HEK293 (cell line): ENCODE measurements around the gene CHMP6.

ENCODE experiments used
- CTCF ChIP-seq: fragments of 450-650 bp; formaldehyde crosslinking; IDR thresholded peaks from 2 replicates; pipeline ENCODE4 v1.5.1; 2016; ENCODE audit warnings: missing biosample characterization, missing genetic modification characterization
- GFI1B ChIP-seq: fragments of 450-650 bp; formaldehyde crosslinking; IDR thresholded peaks from 2 replicates; pipeline ENCODE4 v1.5.1; 2016; ENCODE audit warnings: missing biosample characterization, missing genetic modification characterization
- PRDM1 ChIP-seq: fragments of 450-650 bp; formaldehyde crosslinking; IDR thresholded peaks from 2 replicates; pipeline ENCODE4; 2016; ENCODE audit warnings: missing biosample characterization, missing genetic modification characterization
- ZBTB7A ChIP-seq: fragments of 450-650 bp; formaldehyde crosslinking; IDR thresholded peaks from 2 replicates; pipeline ENCODE4 v1.5.1; 2016; ENCODE audit warnings: low read depth, missing biosample characterization, missing genetic modification characterization
- ZNF324 ChIP-seq: fragments of 450-650 bp; formaldehyde crosslinking; IDR thresholded peaks from 2 replicates; pipeline ENCODE4 v1.5.1; 2016; ENCODE audit warnings: missing biosample characterization, missing genetic modification characterization
- ZNF394 ChIP-seq: fragments of 450-650 bp; formaldehyde crosslinking; IDR thresholded peaks from 2 replicates; pipeline ENCODE4 v1.5.1; 2016; ENCODE audit warnings: missing biosample characterization, missing genetic modification characterization, mild to moderate bottlenecking, moderate library complexity, borderline replicate concordance
- ZNF521 ChIP-seq: fragments of 450-650 bp; formaldehyde crosslinking; IDR thresholded peaks from 2 replicates; pipeline ENCODE4 v1.5.1; 2017; ENCODE audit warnings: missing biosample characterization, mild to moderate bottlenecking, missing genetic modification characterization
- ZNF624 ChIP-seq: fragments of 450-650 bp; formaldehyde crosslinking; IDR thresholded peaks from 2 replicates; pipeline ENCODE4 v1.5.1; 2017; ENCODE audit warnings: missing biosample characterization, missing genetic modification characterization
- ZNF768 ChIP-seq: fragments of 450-650 bp; formaldehyde crosslinking; IDR thresholded peaks from 2 replicates; pipeline ENCODE4 v1.5.1; 2018; ENCODE audit warnings: missing biosample characterization, mild to moderate bottlenecking, missing genetic modification characterization
- ZNF777 ChIP-seq: fragments of 450-650 bp; formaldehyde crosslinking; IDR thresholded peaks from 2 replicates; pipeline ENCODE4 v1.5.1; 2017; ENCODE audit warnings: missing biosample characterization, missing genetic modification characterization, borderline replicate concordance
- TF ChIP-seq, protein P1 (sequence below): fragments of 450-650 bp; formaldehyde crosslinking; IDR thresholded peaks from 2 replicates; pipeline ENCODE4 v1.5.1; 2016; ENCODE audit warnings: missing biosample characterization, missing genetic modification characterization
- TF ChIP-seq, protein P2 (sequence below): fragments of 450-650 bp; formaldehyde crosslinking; IDR thresholded peaks from 2 replicates; pipeline ENCODE4 v1.5.1; 2016; ENCODE audit warnings: missing biosample characterization, missing genetic modification characterization

DNA sequence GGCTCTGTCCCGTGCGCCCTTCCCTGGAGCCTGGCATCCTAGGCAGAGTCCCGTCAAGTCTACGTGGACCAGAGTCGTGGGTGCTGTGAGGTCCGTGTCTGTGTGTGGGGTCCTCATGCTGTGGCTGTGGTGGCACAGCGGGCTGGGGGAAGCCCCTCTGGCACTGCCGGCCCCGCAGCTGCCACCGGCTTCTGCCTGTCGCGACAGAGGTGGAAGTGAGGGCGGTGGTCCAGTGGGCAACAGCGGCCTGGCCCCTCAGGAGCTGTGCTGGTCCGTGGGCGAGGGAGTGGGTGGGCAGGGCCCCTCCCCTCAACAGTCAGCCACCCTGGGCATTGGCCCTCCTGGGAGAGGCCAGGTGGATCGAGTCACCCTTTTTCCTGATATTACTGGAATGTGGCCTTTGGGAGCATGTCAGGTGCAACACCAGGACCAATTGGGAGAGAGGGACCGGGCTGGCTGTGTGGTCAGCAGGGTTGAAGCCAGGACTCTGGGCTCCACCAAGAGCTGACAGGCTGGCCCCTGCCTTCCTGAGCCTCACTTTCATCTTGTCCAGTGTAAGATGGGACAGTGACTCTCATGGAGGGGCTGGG lies 55.2 kb downstream of the CHMP6 start:
- TF ChIP-seq ZNF624 = no peak
- TF ChIP-seq ZNF777 (tag by site-specific recombination) = no peak
- no peak for TF ChIP-seq CTCF (tag by site-specific recombination)
- TF ChIP-seq ZBTB7A (tag by site-specific recombination) = no peak
- TF ChIP-seq GFI1B (tag by site-specific recombination) = no peak
- TF ChIP-seq ZNF768 (tag by site-specific recombination) = no peak
- no peak for TF ChIP-seq PRDM1 (tag by site-specific recombination)
- no peak for TF ChIP-seq ZNF324 (tag by site-specific recombination)
- TF ChIP-seq ZNF521 = no peak
- TF ChIP-seq, protein P1, sequence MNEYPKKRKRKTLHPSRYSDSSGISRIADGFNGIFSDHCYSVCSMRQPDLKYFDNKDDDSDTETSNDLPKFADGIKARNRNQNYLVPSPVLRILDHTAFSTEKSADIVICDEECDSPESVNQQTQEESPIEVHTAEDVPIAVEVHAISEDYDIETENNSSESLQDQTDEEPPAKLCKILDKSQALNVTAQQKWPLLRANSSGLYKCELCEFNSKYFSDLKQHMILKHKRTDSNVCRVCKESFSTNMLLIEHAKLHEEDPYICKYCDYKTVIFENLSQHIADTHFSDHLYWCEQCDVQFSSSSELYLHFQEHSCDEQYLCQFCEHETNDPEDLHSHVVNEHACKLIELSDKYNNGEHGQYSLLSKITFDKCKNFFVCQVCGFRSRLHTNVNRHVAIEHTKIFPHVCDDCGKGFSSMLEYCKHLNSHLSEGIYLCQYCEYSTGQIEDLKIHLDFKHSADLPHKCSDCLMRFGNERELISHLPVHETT (tag by site-specific recombination) = no peak
- TF ChIP-seq ZNF394 (tag by site-specific recombination) = no peak
- TF ChIP-seq, protein P2, sequence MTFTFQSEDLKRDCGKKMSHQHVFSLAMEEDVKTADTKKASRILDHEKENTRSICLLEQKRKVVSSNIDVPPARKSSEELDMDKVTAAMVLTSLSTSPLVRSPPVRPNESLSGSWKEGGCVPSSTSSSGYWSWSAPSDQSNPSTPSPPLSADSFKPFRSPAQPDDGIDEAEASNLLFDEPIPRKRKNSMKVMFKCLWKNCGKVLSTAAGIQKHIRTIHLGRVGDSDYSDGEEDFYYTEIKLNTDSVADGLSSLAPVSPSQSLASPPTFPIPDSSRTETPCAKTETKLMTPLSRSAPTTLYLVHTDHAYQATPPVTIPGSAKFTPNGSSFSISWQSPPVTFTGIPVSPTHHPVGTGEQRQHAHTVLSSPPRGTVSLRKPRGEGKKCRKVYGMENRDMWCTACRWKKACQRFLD (tag by site-specific recombination) = no peak
